Endodermal cell (in vitro differentiated cells): ENCODE measurements around the gene HNRNPA1. TPM values are rescaled to one million over a fixed set of nuclear protein-coding genes. Genes with fewer than 3 reads are reported as not detected.
A peak's percentile ranks its signal among the peaks of the same experiment; 100 is the strongest.

Source experiments
- DNase-seq: peaks from one replicate; pipeline ENCODE4 v3.0.0-alpha.2; 2017
- H3K27ac ChIP-seq: 2 replicates; pipeline ENCODE4 v1.5.1; 2013; ENCODE audit warnings: mild to moderate bottlenecking, low read depth, low read length, moderate library complexity
- H3K27me3 ChIP-seq: 2 replicates; pipeline ENCODE4 v1.6.1; 2013; ENCODE audit warnings: mild to moderate bottlenecking, low read length, moderate library complexity; ENCODE audit not compliant: insufficient read depth, control insufficient read depth, poor library complexity, severe bottlenecking
- H3K36me3 ChIP-seq: 2 replicates; pipeline ENCODE4 v1.7.0; 2013; ENCODE audit warnings: mild to moderate bottlenecking, low read length, moderate library complexity; ENCODE audit not compliant: control insufficient read depth, insufficient read depth
- H3K4me1 ChIP-seq: one replicate; pipeline ENCODE4 v1.7.0; 2013; ENCODE audit warnings: low read length; ENCODE audit not compliant: control insufficient read depth, insufficient read depth
- H3K4me3 ChIP-seq: 2 replicates; pipeline ENCODE4 v1.5.1; 2013; ENCODE audit warnings: mild to moderate bottlenecking, low read length, moderate library complexity
- H3K9ac ChIP-seq: 2 replicates; pipeline ENCODE4 v1.6.1; 2013; ENCODE audit warnings: mild to moderate bottlenecking, low read length, moderate library complexity; ENCODE audit not compliant: poor library complexity, severe bottlenecking; ENCODE audit errors: extremely low read depth
- H3K9me3 ChIP-seq: 2 replicates; pipeline ENCODE4 v1.6.1; 2013; ENCODE audit warnings: mild to moderate bottlenecking, low read length, moderate library complexity; ENCODE audit not compliant: control insufficient read depth
- H3K27ac Mint-ChIP-seq: 2 replicates; pipeline ENCODE4 v1.8.0; 2020; ENCODE audit warnings: mixed read lengths
- H3K27me3 Mint-ChIP-seq: 2 replicates; pipeline ENCODE4 v1.8.0; 2021; ENCODE audit warnings: mild to moderate bottlenecking, mixed read lengths; ENCODE audit not compliant: insufficient read depth
- H3K36me3 Mint-ChIP-seq: 2 replicates; pipeline ENCODE4 v1.8.0; 2020; ENCODE audit warnings: low read depth, mixed read lengths
- H3K4me1 Mint-ChIP-seq: 2 replicates; pipeline ENCODE4 v1.8.0; 2020; ENCODE audit warnings: mixed read lengths
- H3K4me3 Mint-ChIP-seq: 2 replicates; pipeline ENCODE4 v1.8.0; 2020; ENCODE audit warnings: mild to moderate bottlenecking, moderate library complexity, mixed read lengths
- H3K9me3 Mint-ChIP-seq: 2 replicates; pipeline ENCODE4 v1.8.0; 2020; ENCODE audit warnings: mild to moderate bottlenecking, mixed read lengths
- whole genome bisulfite sequencing, 2 experiments: methylation state at CpG; one replicate each; pipeline versions ENCODE4 v1.1.5 to v1.1.7; 2013; ENCODE audit warnings: missing lambda C conversion rate in 2 of 2, mixed read lengths in 1 of 2; ENCODE audit not compliant: insufficient coverage in 1 of 2, insufficient read length in 1 of 2; 5-methylcytosine and 5-hydroxymethylcytosine counted together
- total RNA-seq, 2 donors: library from RNA; stranded (reverse); fragmentation: NEBNext Ultra II Directional in 1 of 2; extraction: Animal tissue kit (Norgen Biotek cat#: 25700) in 1 of 2; gene quantifications; 2 replicates in 1 of 2; 3 replicates in 1 of 2; pipeline ENCODE4 v1.2.1, GENCODE V29; 2021
- TF ChIP-seq, protein P1 (sequence below): fragments of 200-600 bp; sonication (generic); conservative IDR thresholded peaks from 2 replicates; pipeline ENCODE4 v1.5.0; 2021; ENCODE audit warnings: antibody characterized with exemption, mild to moderate bottlenecking

The HNRNPA1 gene
- total RNA-seq, 2 donors from 2014 or later, result 2,414 to 2,488 TPM

DNA sequence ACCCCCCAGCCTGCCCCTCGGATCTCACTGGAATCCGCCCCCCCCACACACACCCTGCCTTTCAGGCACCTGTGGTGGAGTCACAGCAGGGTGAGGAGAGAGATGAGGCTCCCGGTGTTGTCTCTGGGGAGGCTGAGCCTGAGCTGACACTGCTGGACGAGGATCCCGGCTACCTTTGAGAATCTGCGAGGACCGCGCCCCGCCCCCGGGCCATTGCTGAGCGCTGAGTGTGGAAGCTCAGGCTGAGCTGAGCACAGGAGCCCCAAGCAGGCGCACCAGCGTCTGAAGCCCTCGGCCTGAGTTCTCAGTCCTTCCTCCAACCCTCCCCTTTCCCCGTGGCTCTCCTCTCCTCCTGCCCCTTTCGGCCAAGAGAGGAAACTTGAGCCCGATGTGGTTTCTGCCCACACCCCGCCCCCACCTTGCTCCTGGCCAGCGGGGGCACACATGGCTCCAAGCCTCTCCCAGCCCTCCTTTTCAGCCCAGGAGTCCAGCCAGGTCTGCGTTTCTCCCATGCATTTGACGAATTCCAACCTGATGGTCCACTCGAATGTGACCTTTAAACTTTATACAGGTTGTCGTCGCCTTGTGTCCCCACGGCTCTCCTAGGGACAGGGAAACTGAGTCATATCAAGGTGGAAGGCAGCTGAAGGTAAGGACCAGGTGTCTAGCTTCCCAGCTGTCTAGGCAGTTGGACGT lies 20.4 kb downstream of the HNRNPA1 start, which contains the start of gene NFE2:
TSS of gene NFE2 (minus strand) at position 284 of the 696 bp plus-strand sequence. CDS start 5,767 bp downstream, outside the sequence.
- Mint-ChIP-seq H3K9me3 (no peaks in the 10 kb centered on the region), H3K27me3 (peaks cover 13% of the 10 kb centered on the region), H3K4me3 (peak within 1 kb of the TSS; percentile 56), H3K4me1 (peaks cover 55% of the 10 kb centered on the region), H3K27ac (peak within 1 kb of the TSS; percentile 89), H3K36me3 (no peaks in the 10 kb centered on the region)
- TF ChIP-seq, protein P1, sequence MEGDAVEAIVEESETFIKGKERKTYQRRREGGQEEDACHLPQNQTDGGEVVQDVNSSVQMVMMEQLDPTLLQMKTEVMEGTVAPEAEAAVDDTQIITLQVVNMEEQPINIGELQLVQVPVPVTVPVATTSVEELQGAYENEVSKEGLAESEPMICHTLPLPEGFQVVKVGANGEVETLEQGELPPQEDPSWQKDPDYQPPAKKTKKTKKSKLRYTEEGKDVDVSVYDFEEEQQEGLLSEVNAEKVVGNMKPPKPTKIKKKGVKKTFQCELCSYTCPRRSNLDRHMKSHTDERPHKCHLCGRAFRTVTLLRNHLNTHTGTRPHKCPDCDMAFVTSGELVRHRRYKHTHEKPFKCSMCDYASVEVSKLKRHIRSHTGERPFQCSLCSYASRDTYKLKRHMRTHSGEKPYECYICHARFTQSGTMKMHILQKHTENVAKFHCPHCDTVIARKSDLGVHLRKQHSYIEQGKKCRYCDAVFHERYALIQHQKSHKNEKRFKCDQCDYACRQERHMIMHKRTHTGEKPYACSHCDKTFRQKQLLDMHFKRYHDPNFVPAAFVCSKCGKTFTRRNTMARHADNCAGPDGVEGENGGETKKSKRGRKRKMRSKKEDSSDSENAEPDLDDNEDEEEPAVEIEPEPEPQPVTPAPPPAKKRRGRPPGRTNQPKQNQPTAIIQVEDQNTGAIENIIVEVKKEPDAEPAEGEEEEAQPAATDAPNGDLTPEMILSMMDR, result peak; percentile 46
- H3K9me3 ChIP-seq, result no peaks in the 10 kb centered on the region
- WGBS, 2 experiments, result 6 to 7% methylated on average over 5 to 24 of the region's 26 CpGs
- no peaks in the 10 kb centered on the region for H3K36me3 ChIP-seq
- peak within 1 kb of the TSS; percentile 53 for H3K9ac ChIP-seq
- no peaks in the 10 kb centered on the region for H3K27me3 ChIP-seq
- H3K4me3 ChIP-seq, result peak within 1 kb of the TSS; percentile 78
- DNase-seq, result peak; percentile 97
- peak within 1 kb of the TSS; percentile 70 for H3K27ac ChIP-seq
- peaks cover 19% of the 10 kb centered on the region for H3K4me1 ChIP-seq

DNA sequence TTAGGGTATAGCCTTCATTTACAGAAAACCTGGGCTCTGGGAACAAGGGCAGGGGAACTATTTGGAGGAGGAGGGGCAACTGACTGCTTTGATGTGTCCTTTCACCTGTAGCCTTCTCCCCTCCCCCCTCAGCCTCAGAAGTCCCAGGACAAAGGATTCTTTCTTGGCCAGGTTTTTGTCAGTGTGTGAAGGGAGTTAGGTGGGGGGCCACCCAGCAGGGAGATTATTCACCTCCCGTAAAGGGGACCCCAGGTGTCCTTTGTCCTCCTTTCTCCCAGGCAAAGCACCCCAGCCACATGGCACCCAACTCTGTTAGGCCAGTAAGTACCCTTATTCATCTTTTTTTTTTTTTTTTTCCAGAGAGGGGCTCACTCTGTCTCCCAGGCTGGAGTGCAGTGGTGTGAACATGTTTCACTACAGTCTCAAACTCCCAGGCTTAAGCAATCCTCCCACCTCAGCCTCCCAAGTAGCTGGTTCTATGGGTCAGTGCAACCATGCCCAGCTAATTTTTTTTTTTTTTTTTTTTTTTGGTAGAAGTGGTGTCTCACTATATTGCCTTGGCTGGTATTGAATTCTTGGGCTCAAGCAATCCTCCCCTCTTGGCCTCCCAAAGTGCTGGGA lies 21.0 kb downstream of the HNRNPA1 start:
- no peaks in the 10 kb centered on the region for H3K36me3 Mint-ChIP-seq
- Histone ChIP-seq H3K27me3 (no peaks in the 10 kb centered on the region), H3K9ac (peak overlapping the region; percentile 53), H3K4me3 (peak overlapping the region; percentile 78), H3K9me3 (no peaks in the 10 kb centered on the region), H3K36me3 (no peaks in the 10 kb centered on the region), H3K4me1 (peaks cover 19% of the 10 kb centered on the region), H3K27ac (peak overlapping the region; percentile 70)
- 14% methylated on average over 1 of the region's 1 CpG; no CpG with 5 or more reads in 1 of the 2 experiments for WGBS, 2 experiments
- TF ChIP-seq, protein P1, result no peak
- no peaks in the 10 kb centered on the region for H3K9me3 Mint-ChIP-seq
- DNase-seq, result peak; percentile 89
- peaks cover 52% of the 10 kb centered on the region for H3K4me1 Mint-ChIP-seq
- peaks cover 13% of the 10 kb centered on the region for H3K27me3 Mint-ChIP-seq
- peak overlapping the region; percentile 89 for H3K27ac Mint-ChIP-seq
- H3K4me3 Mint-ChIP-seq, result peak overlapping the region; percentile 56

DNA sequence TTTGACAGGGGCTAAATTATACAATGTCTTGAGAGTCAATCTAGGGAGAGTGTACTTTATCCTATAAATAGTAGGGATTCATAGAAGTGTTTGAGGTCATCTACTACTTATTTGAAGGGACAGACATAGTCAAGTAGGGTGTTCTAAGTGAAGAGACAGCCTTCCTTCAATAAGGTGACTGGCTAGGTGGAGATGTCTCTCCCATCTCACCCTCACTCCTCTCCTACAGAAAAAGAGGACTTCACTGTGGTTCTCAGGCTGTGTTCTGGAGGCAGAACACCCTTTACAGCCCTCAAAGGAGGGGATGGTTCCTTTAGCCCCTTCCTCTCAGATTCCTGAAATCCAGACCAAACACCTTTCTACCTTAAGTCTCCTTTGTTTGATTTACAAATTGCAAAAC lies 23.1 kb downstream of the HNRNPA1 start:
- H3K9me3 Mint-ChIP-seq, result no peaks in the 10 kb centered on the region
- H3K36me3 Mint-ChIP-seq, result no peaks in the 10 kb centered on the region
- no peak overlapping the region for H3K9ac ChIP-seq
- no peak overlapping the region for H3K27ac ChIP-seq
- H3K4me1 ChIP-seq, result peaks cover 19% of the 10 kb centered on the region
- TF ChIP-seq, protein P1, result no peak
- H3K27ac Mint-ChIP-seq, result no peak overlapping the region
- DNase-seq, result no peak
- no peak overlapping the region for H3K4me3 Mint-ChIP-seq
- H3K27me3 Mint-ChIP-seq, result peaks cover 13% of the 10 kb centered on the region
- H3K27me3 ChIP-seq, result no peaks in the 10 kb centered on the region
- peaks cover 49% of the 10 kb centered on the region for H3K4me1 Mint-ChIP-seq
- no peaks in the 10 kb centered on the region for H3K9me3 ChIP-seq
- H3K36me3 ChIP-seq, result no peaks in the 10 kb centered on the region
- no peak overlapping the region for H3K4me3 ChIP-seq
